PC-9 (cell line): ENCODE measurements around the gene SKIL. TPM values are rescaled to one million over a fixed set of nuclear protein-coding genes. Genes with fewer than 3 reads are reported as not detected.
A peak's percentile ranks its signal among the peaks of the same experiment; 100 is the strongest.
"Not testable (repeated sequence)": the region's sequence is repeated elsewhere in the genome, so short reads cannot be mapped to it uniquely, and the experiment has no call there.

ENCODE experiments used
- BruUV-seq: library from RNA; stranded (reverse); fragments of 400-500 nt; replicated peaks from 2 replicates; lab custom pipeline; 2021; lab: Mats Ljungman, UMichigan
- CTCF ChIA-PET: fragments of 300-600 bp; sonication (Branson Sonifier 250); formaldehyde crosslinking; loops from one replicate; lab custom pipeline; 2022; ENCODE audit warnings: antibody characterized with exemption; lab: Charles Lee
- POLR2A ChIA-PET: fragments of 300-600 bp; sonication (Branson Sonifier 250); formaldehyde crosslinking; loops from one replicate; lab custom pipeline; 2022; ENCODE audit warnings: antibody characterized with exemption; ENCODE audit not compliant: unreplicated experiment; lab: Charles Lee
- DNase-seq, 2 experiments: peaks; one replicate each; pipeline versions ENCODE4 v3.0.0 to v3.0.0-alpha.2; 2015 to 2022; ENCODE audit warnings: mixed read lengths in 1 of 2
- H2AFZ ChIP-seq: fragments of 200-600 bp; sonication (generic); 2 replicates; pipeline ENCODE4 v1.8.1; 2017; ENCODE audit warnings: antibody characterized with exemption
- H3F3A ChIP-seq: fragments of 200-600 bp; sonication (generic); 2 replicates; pipeline ENCODE4 v1.8.1; 2017; ENCODE audit warnings: antibody characterized with exemption, mild to moderate bottlenecking, low read depth; ENCODE audit not compliant: insufficient read depth
- H3K27ac ChIP-seq: fragments of 200-600 bp; sonication (generic); 2 replicates; pipeline ENCODE4 v1.6.1; 2016; ENCODE audit warnings: mixed run types
- H3K27me3 ChIP-seq: fragments of 200-600 bp; sonication (generic); 2 replicates; pipeline ENCODE4 v1.6.1; 2016; ENCODE audit warnings: low read depth, mixed run types; ENCODE audit not compliant: insufficient read depth
- H3K36me3 ChIP-seq: fragments of 200-600 bp; sonication (generic); 2 replicates; pipeline ENCODE4 v1.6.1; 2016; ENCODE audit warnings: low read depth, mixed run types
- H3K4me1 ChIP-seq: fragments of 200-600 bp; sonication (generic); replicated peaks from 2 replicates; pipeline ENCODE4 v1.6.1; 2016; ENCODE audit warnings: mixed run types; ENCODE audit not compliant: insufficient read depth
- H3K4me2 ChIP-seq: fragments of 200-600 bp; sonication (generic); 2 replicates; pipeline ENCODE4 v1.6.1; 2017; ENCODE audit warnings: mixed run types
- H3K4me3 ChIP-seq: fragments of 200-600 bp; sonication (generic); 2 replicates; pipeline ENCODE4 v1.6.1; 2016; ENCODE audit warnings: mixed run types
- H3K79me2 ChIP-seq: fragments of 200-600 bp; sonication (generic); 2 replicates; pipeline ENCODE4 v1.6.1; 2017; ENCODE audit warnings: low read depth, mixed run types
- H3K9me2 ChIP-seq: fragments of 200-600 bp; sonication (generic); 2 replicates; pipeline ENCODE4 v1.8.1; 2017; ENCODE audit warnings: mild to moderate bottlenecking; ENCODE audit not compliant: insufficient read depth
- H3K9me3 ChIP-seq: fragments of 200-600 bp; sonication (generic); 2 replicates; pipeline ENCODE4 v1.8.1; 2016; ENCODE audit warnings: low read depth; ENCODE audit not compliant: insufficient read depth
- H4K20me1 ChIP-seq: fragments of 200-600 bp; sonication (generic); 2 replicates; pipeline ENCODE4 v1.8.1; 2017; ENCODE audit not compliant: insufficient read depth
- EZH2 ChIP-seq: fragments of 200-600 bp; sonication (generic); IDR thresholded peaks from 2 replicates; pipeline ENCODE4 v1.8.0; 2017; ENCODE audit warnings: antibody characterized with exemption, low read depth
- intact Hi-C: fragments of 100-400 bp; cut with micrococcal nuclease; formaldehyde crosslinking; loops from one replicate; pipeline ENCODE4 v1.10.0; 2022; ENCODE audit not compliant: unreplicated experiment
- total RNA-seq: library from RNA; stranded (reverse); gene quantifications from 2 replicates; pipeline ENCODE4 v1.2.3, GENCODE V29; 2021
- TF ChIP-seq, protein P1 (sequence below): fragments of 200-600 bp; sonication (generic); conservative IDR thresholded peaks from 2 replicates; pipeline ENCODE4 v1.6.1; 2017; ENCODE audit warnings: mixed run types, antibody characterized with exemption, mild to moderate bottlenecking, moderate library complexity

SKIL gene
- total RNA-seq, 1 experiment from 2014 or later: 138 TPM

DNA sequence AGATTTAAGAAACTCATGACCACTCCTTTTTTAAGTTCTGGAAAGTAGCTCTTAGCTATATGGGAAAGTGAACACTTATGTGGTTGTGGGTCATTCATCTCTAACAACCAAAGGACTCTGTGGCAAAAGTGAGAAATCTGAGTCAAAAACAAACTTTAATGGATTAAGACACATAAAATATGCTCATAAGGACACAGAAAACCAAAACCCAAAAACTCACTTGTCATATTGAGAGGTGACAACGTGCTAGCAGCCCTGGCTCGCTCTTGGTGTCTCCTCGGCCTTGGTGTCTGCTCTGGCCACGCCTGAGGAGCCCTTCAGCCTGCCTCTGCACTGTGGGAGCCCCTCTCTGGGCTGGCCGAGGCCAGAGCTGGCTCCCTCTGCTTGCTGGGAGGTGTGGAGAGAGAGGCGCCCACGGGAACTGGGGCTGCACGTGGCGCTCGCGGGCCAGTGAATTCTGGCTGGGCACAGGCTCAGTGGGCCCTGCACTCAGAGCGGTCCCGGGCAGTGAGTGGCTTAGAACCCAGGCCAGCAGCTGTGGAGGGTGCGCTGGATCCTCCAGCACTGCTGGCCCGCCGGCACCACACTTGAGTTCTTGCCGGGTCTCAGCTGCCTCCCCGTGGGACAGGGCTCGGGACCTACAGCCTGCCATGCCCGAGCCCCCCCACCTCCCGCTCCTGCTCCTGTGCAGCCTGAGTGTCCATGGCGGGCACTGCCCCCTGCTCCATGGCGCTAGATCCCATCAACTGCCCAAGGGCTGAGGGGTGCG lies 30.3 kb upstream of the SKIL start:
- H4K20me1 ChIP-seq: no peaks in the 10 kb centered on the region
- no peaks in the 10 kb centered on the region for H3K36me3 ChIP-seq
- H3K79me2 ChIP-seq: no peaks in the 10 kb centered on the region
- ChIA-PET CTCF (no interaction called here), POLR2A (no interaction called here)
- TF ChIP-seq EZH2: no peak
- TF ChIP-seq, protein P1, sequence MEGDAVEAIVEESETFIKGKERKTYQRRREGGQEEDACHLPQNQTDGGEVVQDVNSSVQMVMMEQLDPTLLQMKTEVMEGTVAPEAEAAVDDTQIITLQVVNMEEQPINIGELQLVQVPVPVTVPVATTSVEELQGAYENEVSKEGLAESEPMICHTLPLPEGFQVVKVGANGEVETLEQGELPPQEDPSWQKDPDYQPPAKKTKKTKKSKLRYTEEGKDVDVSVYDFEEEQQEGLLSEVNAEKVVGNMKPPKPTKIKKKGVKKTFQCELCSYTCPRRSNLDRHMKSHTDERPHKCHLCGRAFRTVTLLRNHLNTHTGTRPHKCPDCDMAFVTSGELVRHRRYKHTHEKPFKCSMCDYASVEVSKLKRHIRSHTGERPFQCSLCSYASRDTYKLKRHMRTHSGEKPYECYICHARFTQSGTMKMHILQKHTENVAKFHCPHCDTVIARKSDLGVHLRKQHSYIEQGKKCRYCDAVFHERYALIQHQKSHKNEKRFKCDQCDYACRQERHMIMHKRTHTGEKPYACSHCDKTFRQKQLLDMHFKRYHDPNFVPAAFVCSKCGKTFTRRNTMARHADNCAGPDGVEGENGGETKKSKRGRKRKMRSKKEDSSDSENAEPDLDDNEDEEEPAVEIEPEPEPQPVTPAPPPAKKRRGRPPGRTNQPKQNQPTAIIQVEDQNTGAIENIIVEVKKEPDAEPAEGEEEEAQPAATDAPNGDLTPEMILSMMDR: no peak
- BruUV-seq: no TSS peak
- no peak overlapping the region for H2AFZ ChIP-seq
- H3K27ac ChIP-seq: no peak overlapping the region
- H3K9me3 ChIP-seq: no peaks in the 10 kb centered on the region
- H3K4me2 ChIP-seq: no peak overlapping the region
- DNase-seq: peak in 1 of 2 experiments; percentile 31
- intact Hi-C loops: no loop called here
- H3K27me3 ChIP-seq: no peaks in the 10 kb centered on the region
- H3K4me3 ChIP-seq: no peak overlapping the region
- H3F3A ChIP-seq: peaks cover 35% of the 10 kb centered on the region
- H3K4me1 ChIP-seq: peaks cover 37% of the 10 kb centered on the region
- no peaks in the 10 kb centered on the region for H3K9me2 ChIP-seq

DNA sequence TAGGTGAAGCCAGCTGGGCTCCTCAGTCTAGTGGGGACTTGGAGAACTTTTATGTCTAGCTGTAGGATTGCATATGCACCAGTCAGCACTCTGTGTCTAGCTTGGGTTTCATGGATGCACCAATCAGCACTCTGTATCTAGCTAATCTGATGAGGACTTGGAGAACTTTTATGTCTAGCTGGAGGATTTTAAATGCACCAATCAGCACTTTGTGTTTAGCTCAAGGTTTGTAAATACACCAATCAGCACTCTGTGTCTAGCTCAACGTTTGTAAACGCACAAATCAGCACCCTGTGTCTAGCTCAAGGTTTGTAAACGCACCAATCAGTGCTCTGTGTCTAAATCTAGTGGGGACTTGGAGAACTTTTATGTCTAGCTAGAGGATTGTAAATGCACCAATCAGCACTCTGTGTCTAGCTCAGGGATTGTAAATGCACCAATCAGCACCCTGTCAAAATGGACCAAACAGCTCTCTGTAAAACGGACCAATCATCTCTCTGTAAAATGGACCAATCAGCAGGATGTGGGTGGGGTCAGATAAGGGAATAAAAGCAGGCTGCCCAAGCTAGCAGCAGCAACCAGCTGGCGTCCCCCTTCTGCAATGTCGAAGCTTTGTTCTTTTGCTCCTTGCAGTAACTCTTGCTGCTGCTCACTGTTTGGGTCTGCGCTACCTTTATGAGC lies 29.5 kb upstream of the SKIL start:
- H3K27ac ChIP-seq, H3K27me3 ChIP-seq, H3K9me2 ChIP-seq, H4K20me1 ChIP-seq, H3K4me2 ChIP-seq, POLR2A ChIA-PET, CTCF ChIA-PET, BruUV-seq, H3K79me2 ChIP-seq, H2AFZ ChIP-seq, H3K36me3 ChIP-seq, H3K9me3 ChIP-seq, intact Hi-C loops, H3K4me3 ChIP-seq: not testable (repeated sequence)
- DNase-seq: peak in 1 of 2 experiments; percentile 19
- H3K4me1 ChIP-seq: peaks cover 29% of the 10 kb centered on the region
- peaks cover 35% of the 10 kb centered on the region for H3F3A ChIP-seq

DNA sequence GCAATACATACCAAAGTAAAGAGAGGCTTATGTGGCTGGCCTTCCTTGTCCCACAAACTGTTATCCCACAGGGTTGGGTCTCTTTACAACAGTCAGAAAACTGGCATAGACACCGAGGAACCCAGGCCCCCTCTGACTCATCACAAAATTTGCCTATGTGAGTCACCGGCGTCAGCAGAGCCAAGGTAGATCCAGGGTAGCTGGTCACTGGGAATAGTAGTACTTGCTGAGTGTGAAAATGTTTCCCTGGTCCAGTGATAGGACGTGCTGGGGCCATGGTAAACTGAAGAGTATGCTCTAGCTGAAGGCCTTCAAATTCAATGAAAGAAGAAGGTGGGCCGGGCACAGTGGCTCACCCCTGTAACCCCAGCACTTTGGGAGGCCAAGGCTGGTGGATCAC lies 27.1 kb upstream of the SKIL start:
- ChIA-PET CTCF (no interaction called here), POLR2A (interaction anchor here (0.5 to 0.7 kb wide), 5 partner anchors 9 to 1028 kb away, joined by 3 to 4 read pairs (median 3); partner anchors contain the start of gene SKIL)
- Histone ChIP-seq H3F3A (peaks cover 48% of the 10 kb centered on the region), H3K79me2 (no peaks in the 10 kb centered on the region), H3K27ac (peak overlapping the region; percentile 81), H3K9me3 (no peaks in the 10 kb centered on the region), H2AFZ (0 out of 2 replicates have a peak overlapping the region, but pooled peaks have one; percentile 11), H3K36me3 (no peaks in the 10 kb centered on the region), H3K4me3 (no peak overlapping the region), H3K27me3 (no peaks in the 10 kb centered on the region), H3K4me2 (peak overlapping the region; percentile 53), H4K20me1 (no peaks in the 10 kb centered on the region), H3K4me1 (peaks cover 45% of the 10 kb centered on the region), H3K9me2 (no peaks in the 10 kb centered on the region)
- TF ChIP-seq EZH2: no peak
- intact Hi-C loops: loop anchor here (1.0 kb wide), 1 partner anchor 28 kb away; no protein-coding TSS in a partner anchor
- peak; percentile 86 to 95 for DNase-seq
- BruUV-seq: no TSS peak

DNA sequence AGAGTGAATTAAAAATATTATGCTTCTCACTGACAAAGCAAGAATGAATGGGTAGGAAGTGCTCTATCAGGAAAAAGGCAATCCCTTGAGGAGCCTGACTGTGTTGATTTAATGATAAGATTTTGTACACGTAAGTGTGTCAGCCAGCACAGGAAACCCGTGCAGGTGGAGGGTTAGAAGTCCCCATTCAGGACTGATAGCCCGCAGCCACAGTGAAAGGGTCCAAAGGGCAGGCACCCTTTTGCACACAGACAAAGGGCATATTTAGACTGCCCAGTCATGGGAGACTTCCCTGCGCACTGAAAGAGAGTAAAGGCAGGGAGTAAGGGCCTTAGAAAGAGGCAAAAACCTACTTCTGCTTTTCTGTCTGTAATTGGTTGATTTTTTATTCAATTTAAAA lies 26.4 kb upstream of the SKIL start:
- Histone ChIP-seq H3K4me2 (peak overlapping the region; percentile 53), H2AFZ (0 out of 2 replicates have a peak overlapping the region, but pooled peaks have one; percentile 40), H3F3A (peaks cover 56% of the 10 kb centered on the region), H3K27me3 (no peaks in the 10 kb centered on the region), H3K79me2 (no peaks in the 10 kb centered on the region), H3K4me1 (peaks cover 48% of the 10 kb centered on the region), H3K9me2 (no peaks in the 10 kb centered on the region), H3K36me3 (no peaks in the 10 kb centered on the region), H3K27ac (peak overlapping the region; percentile 81), H3K4me3 (no peak overlapping the region), H3K9me3 (no peaks in the 10 kb centered on the region), H4K20me1 (no peaks in the 10 kb centered on the region)
- ChIA-PET CTCF (interaction anchor here (0.6 kb wide), 1 partner anchor 147 kb away, joined by 3 read pairs; no protein-coding TSS in a partner anchor), POLR2A (no interaction called here)
- intact Hi-C loops: no loop called here
- TF ChIP-seq EZH2: no peak
- TF ChIP-seq, protein P1: no peak
- peak; percentile 63 to 82 for DNase-seq
- BruUV-seq: no TSS peak
